GM04503 (cell line): ENCODE measurements around the gene LTN1.
A peak's percentile ranks its signal among the peaks of the same experiment; 100 is the strongest.
"Not testable (repeated sequence)": the region's sequence is repeated elsewhere in the genome, so short reads cannot be mapped to it uniquely, and the experiment has no call there.

Source experiments
- DNase-seq: peaks from one replicate; pipeline ENCODE4 v3.0.0-alpha.2; 2012; ENCODE audit warnings: low read depth

LTN1 gene, protein sequence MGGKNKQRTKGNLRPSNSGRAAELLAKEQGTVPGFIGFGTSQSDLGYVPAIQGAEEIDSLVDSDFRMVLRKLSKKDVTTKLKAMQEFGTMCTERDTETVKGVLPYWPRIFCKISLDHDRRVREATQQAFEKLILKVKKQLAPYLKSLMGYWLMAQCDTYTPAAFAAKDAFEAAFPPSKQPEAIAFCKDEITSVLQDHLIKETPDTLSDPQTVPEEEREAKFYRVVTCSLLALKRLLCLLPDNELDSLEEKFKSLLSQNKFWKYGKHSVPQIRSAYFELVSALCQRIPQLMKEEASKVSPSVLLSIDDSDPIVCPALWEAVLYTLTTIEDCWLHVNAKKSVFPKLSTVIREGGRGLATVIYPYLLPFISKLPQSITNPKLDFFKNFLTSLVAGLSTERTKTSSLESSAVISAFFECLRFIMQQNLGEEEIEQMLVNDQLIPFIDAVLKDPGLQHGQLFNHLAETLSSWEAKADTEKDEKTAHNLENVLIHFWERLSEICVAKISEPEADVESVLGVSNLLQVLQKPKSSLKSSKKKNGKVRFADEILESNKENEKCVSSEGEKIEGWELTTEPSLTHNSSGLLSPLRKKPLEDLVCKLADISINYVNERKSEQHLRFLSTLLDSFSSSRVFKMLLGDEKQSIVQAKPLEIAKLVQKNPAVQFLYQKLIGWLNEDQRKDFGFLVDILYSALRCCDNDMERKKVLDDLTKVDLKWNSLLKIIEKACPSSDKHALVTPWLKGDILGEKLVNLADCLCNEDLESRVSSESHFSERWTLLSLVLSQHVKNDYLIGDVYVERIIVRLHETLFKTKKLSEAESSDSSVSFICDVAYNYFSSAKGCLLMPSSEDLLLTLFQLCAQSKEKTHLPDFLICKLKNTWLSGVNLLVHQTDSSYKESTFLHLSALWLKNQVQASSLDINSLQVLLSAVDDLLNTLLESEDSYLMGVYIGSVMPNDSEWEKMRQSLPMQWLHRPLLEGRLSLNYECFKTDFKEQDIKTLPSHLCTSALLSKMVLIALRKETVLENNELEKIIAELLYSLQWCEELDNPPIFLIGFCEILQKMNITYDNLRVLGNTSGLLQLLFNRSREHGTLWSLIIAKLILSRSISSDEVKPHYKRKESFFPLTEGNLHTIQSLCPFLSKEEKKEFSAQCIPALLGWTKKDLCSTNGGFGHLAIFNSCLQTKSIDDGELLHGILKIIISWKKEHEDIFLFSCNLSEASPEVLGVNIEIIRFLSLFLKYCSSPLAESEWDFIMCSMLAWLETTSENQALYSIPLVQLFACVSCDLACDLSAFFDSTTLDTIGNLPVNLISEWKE (N-terminal part only)

DNA sequence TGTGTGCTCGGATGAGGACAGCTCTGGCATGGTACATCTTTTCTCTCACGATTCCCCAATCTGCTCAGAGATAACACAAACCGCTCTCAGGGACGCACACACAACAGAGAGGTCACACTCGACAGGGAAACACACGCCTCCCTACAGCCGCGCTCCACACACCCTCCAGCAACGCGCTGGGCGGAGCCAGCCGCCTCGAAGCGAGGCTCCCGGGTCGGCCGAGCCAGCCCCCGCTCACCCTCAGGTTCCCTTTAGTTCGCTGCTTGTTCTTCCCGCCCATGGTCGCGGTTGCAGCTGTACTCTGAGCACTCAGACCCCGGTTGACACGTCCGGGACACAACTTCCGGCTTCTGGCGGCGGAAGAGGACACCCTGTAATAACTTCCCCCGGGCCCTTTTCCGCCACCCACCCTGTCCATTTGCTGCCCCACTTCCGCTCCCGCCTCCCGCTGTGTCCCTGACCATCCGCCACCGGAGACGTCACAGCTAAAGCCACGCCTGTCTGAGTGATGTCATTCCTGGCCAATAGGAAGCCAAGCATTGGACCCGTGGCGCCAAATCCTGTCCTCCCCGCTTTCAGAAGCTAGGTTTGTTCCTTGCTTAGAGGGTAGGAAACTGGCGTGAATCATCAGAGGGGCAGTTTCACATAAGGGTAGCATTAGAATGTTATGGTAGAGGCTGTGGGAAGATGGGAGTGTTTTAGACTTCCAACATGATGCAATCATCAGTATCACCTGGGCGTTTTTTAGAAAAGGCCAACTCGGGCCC, at the start of gene LTN1:
TSS of gene LTN1 (minus strand) at position 352 of the 767 bp plus-strand sequence. CDS start at position 280, 72 bp downstream.
- DNase-seq, result peak; percentile 96

DNA sequence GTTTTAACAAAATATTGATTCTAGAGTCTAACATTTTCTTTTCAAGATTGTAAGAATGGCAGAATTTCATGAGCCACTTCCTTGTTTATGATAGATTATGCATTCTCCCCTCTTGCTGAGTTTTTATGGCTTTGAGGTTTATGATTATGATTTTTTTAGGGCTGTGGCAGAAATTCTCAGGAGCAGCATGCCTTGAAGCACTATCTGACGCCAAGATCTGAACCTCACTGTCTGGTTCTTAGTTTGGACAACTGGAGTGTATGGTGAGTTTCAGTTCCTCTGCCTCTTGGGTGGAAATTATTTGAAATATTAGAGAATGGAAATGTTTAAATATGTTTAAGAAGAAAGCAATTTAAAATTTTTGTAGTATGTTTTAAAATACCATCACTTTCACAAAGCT, 42.0 kb upstream of the LTN1 start:
- no peak for DNase-seq

DNA sequence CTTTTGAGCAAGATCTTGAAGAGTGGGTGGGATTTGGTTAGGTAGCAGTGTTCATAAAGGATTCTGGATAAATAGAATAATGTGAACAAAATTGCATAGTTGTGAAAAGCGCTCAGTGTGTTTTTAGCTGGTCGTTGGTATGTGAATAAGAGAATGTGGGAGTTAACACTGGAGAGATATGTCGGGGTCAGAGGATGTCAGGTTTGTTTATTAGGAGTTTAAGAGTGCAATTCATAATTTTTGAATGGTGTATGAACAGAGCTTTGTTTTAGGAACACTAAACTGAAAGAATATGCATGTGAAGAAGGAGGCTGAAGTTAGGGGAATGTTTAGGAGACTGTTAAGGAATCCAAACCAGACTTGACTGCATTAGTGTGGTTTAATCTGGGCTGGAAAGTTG, 41.2 kb upstream of the LTN1 start:
- no peak for DNase-seq

DNA sequence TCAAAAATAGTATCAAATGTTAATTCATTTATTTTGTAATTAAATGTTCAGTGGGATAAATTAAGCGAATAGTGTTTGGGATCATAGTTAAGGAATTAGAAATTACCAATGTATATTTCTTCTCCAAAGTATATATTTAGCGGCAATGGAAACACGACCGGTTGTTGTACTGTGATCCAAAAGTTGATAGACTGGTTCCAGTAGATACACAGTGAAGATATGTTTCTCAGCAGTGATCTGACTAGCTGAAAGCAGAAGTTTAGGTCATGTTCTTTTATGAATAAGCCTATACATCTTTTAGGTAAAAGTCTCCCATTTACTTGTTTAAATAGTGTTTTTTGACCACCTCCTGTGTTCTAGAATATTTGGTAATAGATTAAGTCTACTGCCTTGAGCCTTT, 40.6 kb upstream of the LTN1 start:
- DNase-seq, result no peak

DNA sequence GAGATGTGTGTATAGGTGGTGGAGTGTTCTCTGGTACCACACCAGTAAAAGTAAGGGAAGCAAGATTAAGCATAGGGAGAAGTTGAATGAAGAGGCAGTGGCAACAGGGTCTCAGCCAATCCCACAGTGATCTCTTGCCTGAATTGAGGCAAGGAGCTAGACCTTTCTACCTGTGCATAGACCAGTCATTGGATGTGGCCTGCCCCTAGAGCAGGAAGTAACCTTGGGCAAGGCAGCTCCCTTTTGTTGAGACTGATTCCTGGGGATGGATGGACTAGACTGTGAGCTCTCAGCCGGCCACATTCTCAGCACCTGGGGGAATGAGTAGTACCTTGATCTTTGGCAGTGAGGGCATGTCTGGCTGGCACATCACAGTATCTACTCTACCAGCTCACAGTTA, 38.2 kb upstream of the LTN1 start:
- no peak for DNase-seq

DNA sequence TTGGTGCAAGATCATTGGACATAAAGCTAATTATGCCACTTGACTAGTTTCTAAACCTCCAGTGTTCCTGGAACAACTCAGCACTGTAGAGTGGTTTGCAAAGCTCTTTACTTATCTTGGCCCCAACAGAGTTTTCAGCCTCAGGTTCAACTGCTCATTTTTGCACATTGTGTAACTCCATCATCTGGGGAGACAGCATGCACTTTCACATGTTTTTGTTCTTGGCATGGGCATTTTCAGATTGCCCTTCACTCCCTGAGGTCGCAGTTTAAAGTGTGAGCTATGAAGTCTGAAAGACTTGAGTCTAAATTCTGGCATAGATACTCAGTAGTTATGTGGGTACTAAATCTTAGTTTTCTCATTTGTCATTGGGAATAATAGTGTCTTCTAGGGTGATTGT, 36.8 kb upstream of the LTN1 start:
- DNase-seq, result no peak

DNA sequence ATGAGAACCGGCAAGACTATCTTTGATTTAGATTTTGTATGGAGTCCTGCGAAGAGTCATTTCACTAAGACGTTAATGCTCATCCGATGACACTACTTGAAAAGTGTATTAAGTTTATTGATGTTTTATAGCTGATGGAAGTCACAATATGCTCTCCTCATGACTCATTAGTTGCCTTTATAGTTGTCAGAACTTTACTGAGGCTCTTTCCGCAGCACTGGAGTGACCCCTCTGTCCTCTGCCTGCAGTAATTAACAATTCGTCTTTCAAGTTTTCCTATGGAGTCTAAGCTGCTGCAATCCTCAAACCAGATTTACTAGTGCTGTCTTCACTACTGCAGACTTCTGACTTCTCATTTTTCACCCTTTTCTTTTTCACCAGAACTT, 32.6 kb upstream of the LTN1 start:
- DNase-seq, result no peak

DNA sequence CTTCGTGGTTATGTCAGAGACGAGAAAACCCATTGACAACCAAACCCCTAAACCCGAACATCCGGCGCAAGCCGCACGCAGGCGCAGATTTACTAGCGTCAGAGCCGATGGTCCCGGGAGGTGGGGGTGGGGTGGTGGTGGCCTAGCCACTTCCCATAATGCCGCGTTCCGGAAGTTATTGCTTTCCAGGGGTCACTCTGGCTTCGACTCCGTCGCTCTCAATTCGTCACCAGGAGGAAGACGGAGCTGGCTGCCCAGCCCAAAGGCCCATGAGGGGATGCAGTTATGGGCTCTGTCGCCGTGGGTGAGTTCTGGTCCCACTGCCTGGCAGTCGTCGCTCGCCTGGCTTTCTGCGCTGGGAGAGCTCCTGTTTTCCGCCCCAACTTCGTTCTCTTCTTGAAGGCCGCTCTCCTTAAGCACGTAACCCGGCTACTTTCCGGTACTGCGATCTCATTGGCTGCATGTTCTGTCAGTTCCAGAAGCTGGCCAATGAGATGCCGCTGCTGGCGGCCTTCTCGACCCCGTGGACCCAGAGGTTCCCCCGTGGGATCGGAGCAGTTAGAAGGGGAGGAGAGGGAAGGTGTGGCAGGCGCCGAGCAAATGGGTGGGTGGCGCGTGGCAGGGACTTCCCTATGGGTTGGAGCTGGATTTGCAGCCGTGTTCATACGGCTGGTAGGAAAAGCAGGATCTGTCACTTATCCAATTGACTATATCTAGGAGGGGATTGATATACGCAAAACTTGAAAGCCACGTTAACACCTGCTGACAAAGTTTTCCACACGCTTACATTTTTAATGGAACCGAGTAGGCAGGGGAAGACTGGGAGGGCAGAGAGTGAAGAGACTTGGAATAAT, 32.0 kb upstream of the LTN1 start, which contains the start of gene USP16:
TSS of gene USP16 (plus strand) at position 195 of the 854 bp plus-strand sequence. CDS start 3,246 bp downstream, outside the sequence.
- peak; percentile 99 for DNase-seq

DNA sequence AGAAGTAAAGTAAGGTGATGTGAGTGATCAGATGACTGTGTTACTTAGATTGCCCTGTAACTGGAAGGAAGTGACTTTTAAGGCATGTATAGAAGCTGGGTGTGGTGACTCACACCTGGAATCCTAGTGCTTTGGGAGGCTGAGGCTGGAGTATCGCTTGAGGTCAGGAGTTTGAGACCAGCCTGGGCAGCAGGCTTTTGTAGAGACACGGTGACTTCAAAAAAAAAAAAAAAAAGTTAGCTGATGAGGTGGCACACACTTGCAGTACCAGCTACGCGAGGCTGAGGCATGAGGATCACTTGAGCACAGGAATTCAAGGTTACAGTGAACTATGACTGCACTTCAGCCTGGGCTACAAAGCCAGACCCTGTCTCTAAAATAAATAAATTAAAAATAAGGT, 29.5 kb upstream of the LTN1 start:
- no peak for DNase-seq

DNA sequence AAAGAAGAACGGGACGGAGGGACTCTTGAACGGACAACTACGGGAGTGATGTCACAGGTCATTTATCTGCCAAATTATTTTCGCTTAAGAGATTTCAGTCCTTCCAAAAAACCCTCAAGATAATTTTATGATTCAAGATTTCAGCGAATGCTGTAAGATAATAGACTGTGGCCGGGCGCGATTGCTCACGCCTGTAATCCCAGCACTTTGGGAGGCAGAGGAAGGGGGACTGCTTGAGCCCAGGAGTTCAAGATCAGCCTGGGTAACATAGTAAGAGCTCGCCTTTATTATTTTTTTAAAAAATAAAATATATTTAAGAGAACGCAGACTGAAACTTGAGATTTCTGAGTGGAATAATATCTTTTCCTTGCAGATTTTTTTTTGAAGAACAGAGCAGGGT, 25.9 kb upstream of the LTN1 start:
- no peak for DNase-seq

DNA sequence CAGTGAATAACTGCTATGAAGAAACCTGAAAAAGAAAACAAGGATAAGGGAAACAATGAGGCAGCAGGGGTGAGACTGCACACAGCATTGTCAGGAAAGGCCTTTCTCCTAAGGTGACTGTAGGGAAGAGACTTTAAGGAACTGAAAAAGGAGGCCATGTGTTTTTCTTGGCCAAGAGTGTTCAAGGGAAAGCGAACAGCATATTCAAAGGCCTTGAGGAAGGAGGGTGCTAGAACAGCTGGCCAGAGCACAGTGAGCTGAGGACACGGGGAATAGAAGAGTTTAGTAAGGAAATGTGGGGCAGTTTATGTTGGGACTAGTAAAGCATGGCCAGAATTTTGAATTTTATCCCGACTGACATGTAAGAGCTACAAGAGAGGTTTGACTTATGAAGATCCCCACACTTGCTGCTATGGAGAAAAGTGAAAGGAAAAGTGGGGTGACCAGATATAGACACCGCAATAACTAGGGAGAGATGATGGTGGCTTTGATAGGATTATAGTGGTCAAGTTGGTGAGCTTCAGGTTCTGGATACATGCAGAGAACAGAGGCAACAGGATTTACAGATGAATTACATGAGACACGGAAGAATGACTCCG, 25.1 kb upstream of the LTN1 start:
- DNase-seq, result no peak

DNA sequence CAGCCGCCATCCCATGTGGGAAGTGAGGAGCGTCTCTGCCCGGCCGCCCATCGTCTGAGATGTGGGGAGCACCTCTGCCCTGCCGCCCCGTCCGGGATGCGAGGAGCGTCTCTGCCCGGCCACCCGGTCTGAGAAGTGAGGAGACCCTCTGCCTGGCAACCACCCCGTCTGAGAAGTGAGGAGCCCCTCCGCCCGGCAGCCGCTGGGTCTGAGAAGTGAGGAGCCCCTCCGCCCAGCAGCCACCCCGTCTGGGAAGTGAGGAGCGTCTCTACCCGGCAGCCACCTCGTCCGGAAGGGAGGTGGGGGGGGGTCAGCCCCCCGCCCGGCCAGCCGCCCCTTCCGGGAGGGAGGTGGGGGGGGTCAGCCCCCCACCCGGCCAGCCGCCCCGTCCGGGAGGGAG, 18.6 kb upstream of the LTN1 start:
- not testable (repeated sequence) for DNase-seq

DNA sequence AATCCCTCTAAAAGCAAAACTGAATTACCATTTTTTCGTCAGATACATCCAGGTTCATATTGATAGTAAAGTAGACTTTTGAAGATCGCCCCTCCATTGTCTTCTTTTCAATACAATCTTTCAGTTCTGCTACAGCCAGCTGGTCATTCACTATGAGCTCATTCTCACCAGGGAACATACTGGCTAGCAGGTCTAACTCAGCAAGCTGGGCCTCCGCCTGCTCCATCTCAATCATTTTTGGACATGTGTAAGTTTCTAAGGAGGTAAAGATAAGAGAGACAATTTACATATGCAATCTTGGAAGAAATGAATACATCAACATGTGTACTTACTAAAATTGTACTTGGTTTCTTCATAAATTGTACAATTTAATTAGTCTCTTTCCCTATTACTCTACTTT, 15.7 kb upstream of the LTN1 start:
- no peak for DNase-seq

DNA sequence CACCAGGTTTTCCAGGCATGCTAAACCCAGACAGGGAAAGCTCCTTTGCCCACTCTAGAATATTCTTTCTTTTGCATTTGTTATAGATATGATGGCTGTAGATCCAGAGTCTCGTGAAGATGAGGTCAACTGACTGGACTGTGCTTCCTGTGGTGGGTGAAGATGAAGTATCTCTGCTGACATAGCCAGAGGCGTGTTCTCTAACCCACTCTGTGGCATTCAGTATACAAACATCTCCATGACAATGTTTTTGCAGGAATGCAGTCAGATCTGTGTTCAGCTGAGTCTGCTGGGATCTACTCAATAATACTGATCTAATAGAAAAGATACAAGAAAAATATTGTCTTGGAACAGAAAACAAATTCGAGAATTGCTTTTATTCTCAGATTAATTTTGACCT, 15.1 kb upstream of the LTN1 start:
- no peak for DNase-seq

DNA sequence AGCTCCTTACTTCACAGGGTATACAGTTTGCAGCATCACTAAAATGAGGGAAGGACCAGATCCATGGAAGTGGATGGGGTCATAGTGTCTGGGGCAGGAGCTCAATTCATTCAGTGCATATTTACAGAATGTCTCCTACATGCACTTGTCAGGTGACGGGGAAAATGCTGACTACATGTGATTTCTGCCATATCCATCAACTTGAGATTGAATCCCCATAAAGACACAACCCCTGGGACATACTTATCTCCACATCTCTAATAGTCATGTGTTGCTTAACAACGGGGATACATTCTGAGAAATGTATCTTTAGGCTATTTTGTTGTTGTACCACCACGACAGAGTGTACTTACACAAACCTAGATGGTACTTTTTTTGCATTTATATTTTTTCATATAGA, 14.5 kb upstream of the LTN1 start:
- DNase-seq, result no peak

DNA sequence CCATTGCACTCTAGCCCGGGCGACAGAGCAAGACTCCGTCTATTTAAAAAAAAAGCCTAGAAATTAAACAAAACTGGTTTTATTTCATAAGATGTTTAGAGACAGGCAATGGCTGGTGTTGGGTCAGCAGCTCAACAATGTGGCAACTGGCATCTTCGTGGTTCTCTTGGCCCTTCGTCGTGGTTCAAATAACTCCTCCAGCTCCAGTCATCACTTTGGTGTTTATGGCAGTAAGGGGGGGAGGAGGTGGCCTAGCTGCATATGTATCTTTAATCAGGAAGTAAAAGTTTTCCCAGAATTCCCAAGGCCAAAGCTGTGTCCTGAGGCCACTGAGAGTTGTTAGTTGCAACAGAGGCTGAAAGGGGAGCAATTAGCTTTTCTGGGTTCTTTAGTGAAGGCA, 13.0 kb upstream of the LTN1 start:
- DNase-seq, result no peak

DNA sequence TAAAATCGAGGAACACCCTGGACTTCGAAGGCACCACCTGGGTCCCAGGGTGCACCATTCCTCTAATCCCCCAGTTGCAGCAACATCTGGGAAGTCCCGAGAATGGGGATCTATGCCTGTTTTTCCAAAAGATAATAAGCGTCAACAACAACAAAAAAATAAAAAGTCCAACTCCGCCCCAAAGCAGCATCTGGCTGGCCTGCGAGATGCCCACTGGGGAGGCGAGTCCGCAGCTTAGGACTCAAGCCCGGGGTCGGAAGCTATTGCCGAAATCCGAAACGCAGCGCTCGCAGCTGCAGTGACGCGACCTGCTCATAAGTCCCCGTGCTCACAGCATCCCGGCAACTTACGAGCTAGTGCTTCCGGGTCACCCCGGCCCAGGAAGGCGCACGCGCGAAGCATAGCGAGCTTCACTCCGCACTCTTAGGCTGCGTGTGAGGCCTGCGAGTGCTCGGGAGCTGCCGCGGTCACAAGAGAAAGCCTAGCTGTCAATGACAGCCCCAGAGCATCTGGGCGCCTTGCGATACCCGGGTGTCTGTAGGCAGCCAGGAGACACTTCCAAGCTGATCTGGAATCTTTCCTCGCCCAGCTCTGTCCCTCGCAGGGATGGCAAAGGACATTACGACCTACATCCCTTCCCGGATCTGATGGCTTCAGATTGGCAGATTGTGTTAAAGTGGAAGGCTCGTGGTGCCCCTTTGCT, 9.9 kb upstream of the LTN1 start:
- DNase-seq, result peak; percentile 81

DNA sequence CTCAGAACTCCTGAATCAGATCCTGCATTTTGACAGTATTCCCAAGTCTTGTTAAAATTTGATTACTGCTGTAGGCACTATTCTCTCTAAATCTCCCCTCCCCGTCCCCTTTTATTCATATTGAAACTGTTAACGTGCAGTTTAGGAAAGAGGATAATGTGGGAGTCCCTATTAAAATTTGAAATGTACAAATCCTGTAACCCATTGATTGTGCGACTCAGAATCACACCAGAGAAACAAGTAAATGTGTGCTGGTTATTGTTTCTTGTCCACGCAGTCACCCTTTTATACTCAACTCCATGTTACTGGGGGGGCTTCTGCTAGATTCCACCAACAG, 584 bp upstream of the LTN1 start:
- DNase-seq, result no peak

DNA sequence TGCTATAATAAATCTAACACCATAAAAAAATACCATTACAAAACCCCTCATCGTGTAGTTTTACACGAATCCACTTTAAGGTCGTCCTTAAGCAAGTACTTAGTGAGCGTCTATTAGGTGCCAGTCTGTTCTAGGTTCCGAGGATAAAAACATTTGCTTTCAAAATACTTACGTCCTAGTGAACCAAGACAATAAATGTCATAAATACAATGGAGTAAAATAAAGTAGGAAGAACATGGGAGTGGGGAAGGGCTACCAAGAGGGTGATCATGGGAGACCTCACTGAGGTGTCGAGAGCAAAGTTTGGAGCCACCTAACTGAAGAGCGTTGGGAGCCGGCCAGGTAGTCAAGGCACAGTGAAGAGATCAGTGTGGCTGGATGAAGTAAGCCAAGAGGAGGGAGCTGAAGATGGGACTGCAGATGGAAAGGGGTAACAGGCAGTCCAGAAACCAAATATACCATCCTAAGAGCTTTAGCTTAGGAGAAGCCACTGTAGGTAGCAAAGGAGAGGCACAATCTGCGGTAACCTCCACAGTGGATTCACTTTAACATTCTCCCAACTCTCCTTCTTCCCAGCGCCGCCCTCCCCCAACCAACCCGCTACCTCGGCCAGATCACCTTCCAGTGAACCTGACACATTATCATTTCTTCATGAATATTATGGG, 684 bp downstream of the LTN1 start:
- DNase-seq, result no peak
